ENCODE results near the gene PRRG2. TPM values are rescaled to one million over a fixed set of nuclear protein-coding genes. Genes with fewer than 3 reads are reported as not detected.

The PRRG2 gene
- polyA plus RNA-seq, 3 donors from 2014 or later, result 0.78 TPM; not detected in 2

DNA sequence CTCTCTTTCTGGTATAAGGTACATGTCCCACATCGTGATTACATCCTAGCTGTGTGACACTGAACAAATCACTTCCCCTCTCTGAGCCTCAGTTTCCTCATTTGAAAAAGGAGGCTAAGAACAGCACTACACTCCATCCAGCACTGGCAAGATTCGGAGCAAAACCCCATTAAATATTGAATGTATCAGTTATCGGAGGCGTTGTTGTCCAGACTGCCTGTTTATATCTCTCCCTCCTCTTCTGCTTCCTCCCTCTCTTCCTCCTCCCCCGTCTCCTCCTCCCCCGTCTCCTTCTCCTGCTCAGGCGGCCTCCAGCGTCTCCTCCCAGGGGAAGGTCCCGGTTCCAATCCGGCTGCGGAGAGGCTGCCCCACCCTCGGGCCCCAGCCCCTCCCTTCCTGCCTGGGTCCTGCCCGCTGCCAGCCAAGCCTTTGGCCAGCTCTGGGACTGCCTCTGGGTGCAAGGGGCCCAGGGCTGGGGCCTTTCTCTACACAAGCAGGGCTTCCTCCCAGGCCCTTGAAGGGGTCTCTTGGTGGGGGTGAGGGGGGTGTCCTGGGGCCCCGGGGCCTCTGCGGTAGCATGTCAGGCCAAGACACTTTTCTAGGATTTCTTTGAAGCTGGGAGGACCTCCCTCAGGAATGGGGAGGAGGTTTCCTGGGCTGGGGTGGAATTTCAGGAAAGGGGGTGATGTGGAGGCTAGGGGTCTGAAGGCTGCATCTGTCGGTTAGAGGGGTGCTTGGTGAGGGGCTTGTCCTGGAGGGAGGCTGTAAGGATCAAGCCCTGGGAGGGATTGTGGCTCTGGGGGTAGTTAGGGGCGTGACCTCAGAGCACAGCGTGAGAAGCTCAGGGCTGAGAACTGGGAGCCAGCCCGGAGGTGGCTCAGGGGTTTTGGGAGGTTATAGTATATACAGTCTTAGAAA lies 57.0 kb downstream of the PRRG2 start:
- DNase-seq, result no peak
- peaks cover 43 to 46% of the 10 kb centered on the region in 2 donors for H3K4me1 Mint-ChIP-seq
- H3K4me3 Mint-ChIP-seq, result peak overlapping the region in 4 of 5 donors; percentile 4 to 52 (median 14)

GRCh38 chr19:49639401-49640112 lies 58.4 kb downstream of the PRRG2 start:
- Mint-ChIP-seq H3K27ac (peak overlapping the region in 5 of 6 donors; percentile 65 to 99 (median 79)), H3K9me3 (no peaks in the 10 kb centered on the region), H3K27me3 (ENCODE audit: low read depth in 3 of 3) (peaks cover 5 to 13% (median 9%) of the 10 kb centered on the region in 3 donors), H3K4me1 (peaks cover 55 to 61% of the 10 kb centered on the region in 2 donors), H3K4me3 (peak overlapping the region; percentile 92 to 97 (median 95)), H3K36me3 (no peaks in the 10 kb centered on the region)
- DNase-seq, result no peak

More for the DNA sequence above, 57.0 kb downstream of the PRRG2 start:
- peak overlapping the region in 4 of 6 donors; percentile 35 to 75 (median 70) for H3K27ac Mint-ChIP-seq
- peaks cover 5 to 13% (median 9%) of the 10 kb centered on the region in 3 donors for H3K27me3 Mint-ChIP-seq (ENCODE audit: low read depth in 3 of 3)
- no peaks in the 10 kb centered on the region for H3K9me3 Mint-ChIP-seq
- H3K36me3 Mint-ChIP-seq, result no peaks in the 10 kb centered on the region

GRCh38 chr19:49640113-49640898 lies 59.2 kb downstream of the PRRG2 start, which contains the start of gene RRAS:
Gene RRAS (minus strand): TSS chr19:49640143. CDS start chr19:49640098, 45 bp downstream.
- H3K4me1 Mint-ChIP-seq, result peaks cover 55 to 64% of the 10 kb centered on the region in 2 donors
- H3K4me3 Mint-ChIP-seq, result peak within 1 kb of the TSS; percentile 92 to 97 (median 95)
- peak; percentile 100 for DNase-seq
- peaks cover 5 to 10% (median 9%) of the 10 kb centered on the region in 3 donors for H3K27me3 Mint-ChIP-seq (ENCODE audit: low read depth in 3 of 3)
- no peaks in the 10 kb centered on the region for H3K9me3 Mint-ChIP-seq
- no peaks in the 10 kb centered on the region for H3K36me3 Mint-ChIP-seq
- peak within 1 kb of the TSS; percentile 93 to 100 (median 98) for H3K27ac Mint-ChIP-seq

Other genes with a start within 250 kb of the PRRG2 start
- gene CD37, start 245.9 kb upstream of the PRRG2 start, polyA plus RNA-seq, result 100 to 1,000 TPM; 104 to 179 (median 106) TPM
- not detected for gene TEAD2, start 218.9 kb upstream of the PRRG2 start, polyA plus RNA-seq
- not detected for gene DKKL1, start 217.4 kb upstream of the PRRG2 start, polyA plus RNA-seq
- gene KASH5, start 193.1 kb upstream of the PRRG2 start, polyA plus RNA-seq, result not detected
- not detected for gene PTH2, start 157.9 kb upstream of the PRRG2 start, polyA plus RNA-seq
- gene GFY, start 155.9 kb upstream of the PRRG2 start, polyA plus RNA-seq, result not detected
- gene SLC17A7, start 139.8 kb upstream of the PRRG2 start, polyA plus RNA-seq, result not detected
- gene PIH1D1, start 129.5 kb upstream of the PRRG2 start, polyA plus RNA-seq, result 10 to 100 TPM; 91.4 to 97.6 (median 93.3) TPM
- 10 to 100 TPM; 37.2 to 57.0 (median 42.4) TPM for gene ALDH16A1, start 128.1 kb upstream of the PRRG2 start, polyA plus RNA-seq
- 10 to 100 TPM; 22.6 to 36.6 (median 28.3) TPM for gene FLT3LG, start 107.1 kb upstream of the PRRG2 start, polyA plus RNA-seq
- 1,000 to 10,000 TPM in 2 of 3 donors, 100 to 1,000 TPM in 1; 840 to 2,055 (median 1,247) TPM for gene RPL13A, start 93.7 kb upstream of the PRRG2 start, polyA plus RNA-seq
- gene RPS11, start 84.9 kb upstream of the PRRG2 start, polyA plus RNA-seq, result 1,000 to 10,000 TPM; 1,178 to 2,153 (median 1,290) TPM
- gene FCGRT, start 68.7 kb upstream of the PRRG2 start, polyA plus RNA-seq, result 10 to 100 TPM; 13.8 to 35.9 (median 34.9) TPM
- 1 to 10 TPM in 2 of 3 donors, under 1 TPM in 1; 0.86 to 1.7 (median 1.0) TPM for gene RCN3, start 53.3 kb upstream of the PRRG2 start, polyA plus RNA-seq
- 100 to 1,000 TPM; 196 to 251 (median 239) TPM for gene NOSIP, start 760 bp upstream of the PRRG2 start, polyA plus RNA-seq
- 1 to 10 TPM in 2 of 3 donors, under 1 TPM in 1; 0.21 to 4.0 (median 2.0) TPM for gene PRR12, start 9.9 kb downstream of the PRRG2 start, polyA plus RNA-seq
- 10 to 100 TPM in 2 of 3 donors, 1 to 10 TPM in 1; 9.0 to 17.3 (median 13.5) TPM for gene RRAS, start 58.8 kb downstream of the PRRG2 start, polyA plus RNA-seq
- 1 to 10 TPM in 1 of 3 donors, under 1 TPM in 1, not detected in 1; 0.87 to 2.6 TPM for gene SCAF1, start 60.9 kb downstream of the PRRG2 start, polyA plus RNA-seq
- 10 to 100 TPM; 63.8 to 82.0 (median 78.9) TPM for gene IRF3, start 84.5 kb downstream of the PRRG2 start, polyA plus RNA-seq
- gene BCL2L12, start 84.6 kb downstream of the PRRG2 start, polyA plus RNA-seq, result 10 to 100 TPM; 12.0 to 21.1 (median 20.4) TPM
- gene PRMT1, start 96.0 kb downstream of the PRRG2 start, polyA plus RNA-seq, result 100 to 1,000 TPM; 125 to 204 (median 188) TPM
- gene ADM5, start 108.3 kb downstream of the PRRG2 start, polyA plus RNA-seq, result under 1 TPM in 1 of 3 donors, not detected in 2; 0.28 TPM
- not detected for gene CPT1C, start 109.8 kb downstream of the PRRG2 start, polyA plus RNA-seq
- gene TSKS, start 182.0 kb downstream of the PRRG2 start, polyA plus RNA-seq, result under 1 TPM in 1 of 3 donors, not detected in 2; 0.19 TPM
- 10 to 100 TPM in 2 of 3 donors, 1 to 10 TPM in 1; 6.4 to 27.7 (median 11.6) TPM for gene AP2A1, start 185.7 kb downstream of the PRRG2 start, polyA plus RNA-seq
- 10 to 100 TPM in 1 of 3 donors, 1 to 10 TPM in 2; 7.3 to 12.0 (median 8.2) TPM for gene FUZ, start 232.0 kb downstream of the PRRG2 start, polyA plus RNA-seq
- 10 to 100 TPM in 2 of 3 donors, 1 to 10 TPM in 1; 5.0 to 30.4 (median 13.9) TPM for gene MED25, start 237.0 kb downstream of the PRRG2 start, polyA plus RNA-seq